MM.1S (cell line): ENCODE measurements around the gene FOXC1.

Source experiments
- DNase-seq: peaks from one replicate; pipeline ENCODE4 v3.0.0-alpha.2; 2015
- H2AFZ ChIP-seq: fragments of 300-600 bp; sonication (generic); 2 replicates; pipeline ENCODE4 v1.6.0; 2016; ENCODE audit warnings: antibody characterized with exemption, low read length
- H3F3A ChIP-seq: fragments of 300-600 bp; sonication (generic); 2 replicates; pipeline ENCODE4 v1.6.1; 2016; ENCODE audit warnings: mild to moderate bottlenecking, antibody characterized with exemption, low read length, moderate library complexity, mixed read lengths; ENCODE audit not compliant: insufficient read depth
- H3K27ac ChIP-seq: fragments of 300-600 bp; sonication (generic); 2 replicates; pipeline ENCODE4 v1.5.1; 2016; ENCODE audit warnings: mild to moderate bottlenecking, low read length
- H3K27me3 ChIP-seq: fragments of 300-600 bp; sonication (generic); replicated peaks from 2 replicates; pipeline ENCODE4 v1.6.0; 2016; ENCODE audit warnings: low read length; ENCODE audit not compliant: insufficient read depth
- H3K36me3 ChIP-seq: fragments of 300-600 bp; sonication (generic); replicated peaks from 2 replicates; pipeline ENCODE4 v1.6.1; 2016; ENCODE audit warnings: mild to moderate bottlenecking, low read length, mixed read lengths; ENCODE audit not compliant: insufficient read depth
- H3K4me1 ChIP-seq: fragments of 300-600 bp; sonication (generic); 2 replicates; pipeline ENCODE4 v1.6.1; 2016; ENCODE audit warnings: low read length, mixed read lengths
- H3K4me2 ChIP-seq: fragments of 300-600 bp; sonication (generic); 2 replicates; pipeline ENCODE4 v1.6.0; 2016; ENCODE audit warnings: low read depth, low read length
- H3K4me3 ChIP-seq: fragments of 300-600 bp; sonication (generic); 2 replicates; pipeline ENCODE4 v1.5.1; 2016; ENCODE audit warnings: low read length, mixed read lengths
- H3K79me2 ChIP-seq: fragments of 300-600 bp; sonication (generic); 2 replicates; pipeline ENCODE4 v1.6.1; 2016; ENCODE audit warnings: mixed run types, low read length, mixed read lengths
- H3K9ac ChIP-seq: fragments of 300-600 bp; sonication (generic); 2 replicates; pipeline ENCODE4 v1.6.1; 2016; ENCODE audit warnings: low read length, mixed read lengths
- H3K9me2 ChIP-seq: fragments of 300-600 bp; sonication (generic); replicated peaks from 2 replicates; pipeline ENCODE4 v1.6.1; 2016; ENCODE audit warnings: mild to moderate bottlenecking, low read length, mixed read lengths; ENCODE audit not compliant: insufficient read depth
- H3K9me3 ChIP-seq: fragments of 300-600 bp; sonication (generic); replicated peaks from 2 replicates; pipeline ENCODE4 v1.6.1; 2016; ENCODE audit warnings: mild to moderate bottlenecking, low read length, mixed read lengths; ENCODE audit not compliant: insufficient read depth
- H4K20me1 ChIP-seq: fragments of 300-600 bp; sonication (generic); 2 replicates; pipeline ENCODE4 v1.6.1; 2016; ENCODE audit warnings: mild to moderate bottlenecking, low read length, moderate library complexity, mixed read lengths; ENCODE audit not compliant: insufficient read depth
- CTCF ChIP-seq: fragments of 300-600 bp; sonication (generic); IDR thresholded peaks from 2 replicates; pipeline ENCODE4 v1.5.1; 2016; ENCODE audit warnings: antibody characterized with exemption, low read length, mixed read lengths
- EZH2 ChIP-seq: fragments of 300-600 bp; sonication (generic); optimal IDR thresholded peaks from 2 replicates; pipeline ENCODE3; 2017; ENCODE audit warnings: low read depth, mild to moderate bottlenecking, antibody characterized with exemption, low read length, mixed read lengths
- EZH2phosphoT487 ChIP-seq: fragments of 300-600 bp; sonication (generic); IDR thresholded peaks from 2 replicates; pipeline ENCODE4 v1.6.1; 2018; ENCODE audit warnings: antibody characterized with exemption, low read length

FOXC1 gene

DNA sequence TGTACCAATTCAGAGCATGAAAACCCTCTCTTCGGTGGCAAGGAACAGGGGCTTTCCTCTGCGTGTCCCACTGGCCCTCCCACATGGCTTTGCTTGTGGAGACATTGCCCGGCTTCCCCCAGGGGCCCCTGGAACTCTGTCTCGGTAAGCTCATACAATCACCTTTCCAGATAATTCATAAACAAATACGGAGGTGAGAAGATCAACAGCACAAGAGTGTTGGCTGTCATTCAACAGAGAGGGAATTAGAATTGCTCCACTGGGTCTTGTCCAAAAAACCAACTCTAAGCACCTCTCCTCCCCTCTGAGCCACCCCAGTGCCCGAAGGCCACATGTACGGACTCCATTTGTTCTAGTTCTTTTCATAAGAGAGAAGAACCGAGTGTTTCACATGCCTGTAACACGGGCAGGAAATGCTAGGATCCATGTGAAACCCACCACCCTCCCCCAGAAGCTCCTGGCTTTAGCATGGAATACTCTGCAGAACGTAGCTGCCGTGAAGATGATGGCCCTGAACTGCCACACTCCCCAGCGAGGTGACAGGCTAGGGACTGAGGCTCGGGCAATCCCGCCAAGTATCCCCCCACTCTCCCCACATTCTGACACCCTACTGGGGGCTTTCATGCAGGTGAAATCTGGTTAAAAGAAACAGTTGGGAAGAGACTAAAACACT is 24.6 kb upstream of the FOXC1 start:
- H4K20me1 ChIP-seq = no peaks in the 10 kb centered on the region
- no peak overlapping the region for H3K4me2 ChIP-seq
- TF ChIP-seq CTCF (no peak), EZH2phosphoT487 (no peak), EZH2 (no peak)
- no peaks in the 10 kb centered on the region for H3F3A ChIP-seq
- DNase-seq = no peak
- H3K36me3 ChIP-seq = no peaks in the 10 kb centered on the region
- H3K79me2 ChIP-seq = no peaks in the 10 kb centered on the region
- H3K9me2 ChIP-seq = no peaks in the 10 kb centered on the region
- no peak overlapping the region for H2AFZ ChIP-seq
- H3K27me3 ChIP-seq = no peaks in the 10 kb centered on the region
- no peak overlapping the region for H3K27ac ChIP-seq
- H3K9me3 ChIP-seq = no peaks in the 10 kb centered on the region
- no peak overlapping the region for H3K9ac ChIP-seq
- no peak overlapping the region for H3K4me3 ChIP-seq
- no peaks in the 10 kb centered on the region for H3K4me1 ChIP-seq

DNA sequence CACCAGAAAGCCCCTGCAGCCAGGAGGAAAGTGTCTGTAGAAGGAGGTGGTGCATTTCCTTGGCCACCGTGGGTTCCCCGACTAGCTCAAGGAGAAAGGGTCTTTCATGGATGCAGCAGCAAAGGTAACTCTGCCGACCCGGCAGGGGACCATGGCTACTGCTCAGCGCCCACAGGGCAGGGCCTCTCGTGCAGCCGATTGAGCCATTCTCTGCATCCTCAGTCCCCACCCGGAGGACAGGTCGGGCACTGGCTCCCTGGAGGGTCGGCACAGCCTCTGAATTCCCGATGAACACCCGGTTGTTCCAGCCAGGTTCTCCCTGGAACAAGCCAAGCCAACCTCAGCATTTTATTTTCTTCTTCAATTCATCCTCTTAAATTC is 24.1 kb upstream of the FOXC1 start:
- Histone ChIP-seq H3K9me2 (no peaks in the 10 kb centered on the region), H3K27ac (no peak overlapping the region), H3K4me2 (no peak overlapping the region), H2AFZ (no peak overlapping the region), H3K4me3 (no peak overlapping the region), H3K4me1 (no peaks in the 10 kb centered on the region), H3K27me3 (no peaks in the 10 kb centered on the region), H3F3A (no peaks in the 10 kb centered on the region), H3K9me3 (no peaks in the 10 kb centered on the region), H4K20me1 (no peaks in the 10 kb centered on the region), H3K36me3 (no peaks in the 10 kb centered on the region), H3K79me2 (no peaks in the 10 kb centered on the region), H3K9ac (no peak overlapping the region)
- no peak for DNase-seq
- TF ChIP-seq CTCF (no peak), EZH2phosphoT487 (no peak), EZH2 (no peak)

GRCh38 chr6:1586256-1586655 is 23.5 kb upstream of the FOXC1 start:
- no peak for DNase-seq
- Histone ChIP-seq H3K9me2 (no peaks in the 10 kb centered on the region), H3K27ac (no peak overlapping the region), H3K4me2 (no peak overlapping the region), H3K79me2 (no peaks in the 10 kb centered on the region), H2AFZ (no peak overlapping the region), H3K9ac (no peak overlapping the region), H3K9me3 (no peaks in the 10 kb centered on the region), H3K4me3 (no peak overlapping the region), H3K27me3 (no peaks in the 10 kb centered on the region), H3K4me1 (no peaks in the 10 kb centered on the region), H3K36me3 (no peaks in the 10 kb centered on the region), H4K20me1 (no peaks in the 10 kb centered on the region), H3F3A (no peaks in the 10 kb centered on the region)
- TF ChIP-seq CTCF (no peak), EZH2phosphoT487 (no peak), EZH2 (no peak)
